Astrocyte (in vitro differentiated cells and primary cell): ENCODE results near the gene CD27. TPM values are rescaled to one million over a fixed set of nuclear protein-coding genes. Genes with fewer than 3 reads are reported as not detected.

Experiments used
- DNase-seq: peaks from one replicate; pipeline ENCODE4 v3.0.0-alpha.2; 2010; ENCODE audit warnings: low read depth
- FAIRE-seq: peaks from 2 replicates; lab custom pipeline; 2011; peaks lifted over from hg19 to GRCh38; lab: Jason Lieb, UNC
- H2AFZ ChIP-seq: 2 replicates; pipeline ENCODE4 v1.6.0; 2012; ENCODE audit warnings: low read depth, low read length, inconsistent platforms
- H3K27ac ChIP-seq: 2 replicates; pipeline ENCODE4 v1.5.1; 2011; ENCODE audit warnings: low read depth, low read length, inconsistent platforms
- H3K27me3 ChIP-seq: 2 replicates; pipeline ENCODE4 v1.6.0; 2011; ENCODE audit warnings: low read length, inconsistent platforms; ENCODE audit not compliant: insufficient read depth
- H3K36me3 ChIP-seq: 2 replicates; pipeline ENCODE4 v1.5.1; 2011; ENCODE audit warnings: low read length, inconsistent platforms; ENCODE audit not compliant: insufficient read depth
- H3K4me1 ChIP-seq: 2 replicates; pipeline ENCODE4 v1.5.1; 2011; ENCODE audit warnings: low read length, inconsistent platforms; ENCODE audit not compliant: insufficient read depth
- H3K4me2 ChIP-seq: 2 replicates; pipeline ENCODE4 v1.6.0; 2012; ENCODE audit warnings: low read length, inconsistent platforms
- H3K4me3 ChIP-seq: 2 replicates; pipeline ENCODE4 v1.5.1; 2011; ENCODE audit warnings: low read depth, mild to moderate bottlenecking, low read length, inconsistent platforms; ENCODE audit not compliant: insufficient read depth
- H3K79me2 ChIP-seq: 2 replicates; pipeline ENCODE4 v1.6.0; 2012; ENCODE audit warnings: mild to moderate bottlenecking, low read length, inconsistent platforms; ENCODE audit not compliant: insufficient read depth
- H3K9ac ChIP-seq: 2 replicates; pipeline ENCODE4 v1.6.0; 2012; ENCODE audit warnings: mild to moderate bottlenecking, low read length, inconsistent platforms
- H3K9me3 ChIP-seq: 2 replicates; pipeline ENCODE4 v1.5.1; 2012; ENCODE audit warnings: low read depth, mild to moderate bottlenecking, low read length, inconsistent platforms; ENCODE audit not compliant: insufficient read depth
- H4K20me1 ChIP-seq: 2 replicates; pipeline ENCODE4 v1.6.0; 2012; ENCODE audit warnings: low read length, inconsistent platforms; ENCODE audit not compliant: insufficient read depth
- H3K27ac Mint-ChIP-seq: one replicate; pipeline ENCODE4 v1.8.0; 2021; ENCODE audit warnings: mild to moderate bottlenecking, mixed read lengths; ENCODE audit not compliant: unreplicated experiment
- H3K27me3 Mint-ChIP-seq: one replicate; pipeline ENCODE4 v1.8.0; 2021; ENCODE audit warnings: low read depth, mixed read lengths; ENCODE audit not compliant: unreplicated experiment
- H3K36me3 Mint-ChIP-seq: one replicate; pipeline ENCODE4 v1.8.0; 2021; ENCODE audit warnings: low read depth, mixed read lengths; ENCODE audit not compliant: unreplicated experiment
- H3K4me1 Mint-ChIP-seq: one replicate; pipeline ENCODE4 v1.8.0; 2021; ENCODE audit warnings: low read depth, mixed read lengths; ENCODE audit not compliant: unreplicated experiment
- H3K4me3 Mint-ChIP-seq: one replicate; pipeline ENCODE4 v1.8.0; 2021; ENCODE audit warnings: mild to moderate bottlenecking, moderate library complexity, mixed read lengths; ENCODE audit not compliant: unreplicated experiment
- H3K9me3 Mint-ChIP-seq: one replicate; pipeline ENCODE4 v1.8.0; 2021; ENCODE audit warnings: mild to moderate bottlenecking, mixed read lengths; ENCODE audit not compliant: unreplicated experiment
- CTCF ChIP-seq: IDR thresholded peaks from 2 replicates; pipeline ENCODE4 v1.5.1; 2011; ENCODE audit warnings: low read depth, mild to moderate bottlenecking, inconsistent platforms, low read length, moderate library complexity; ENCODE audit not compliant: insufficient read depth
- EZH2 ChIP-seq: IDR thresholded peaks from 2 replicates; pipeline ENCODE4 v1.6.1; 2012; ENCODE audit warnings: mild to moderate bottlenecking, low read length, inconsistent platforms; ENCODE audit not compliant: insufficient read depth
- total RNA-seq: library from RNA; stranded (reverse); gene quantifications from 2 replicates; pipeline ENCODE4 v1.2.1, GENCODE V29; 2021

Gene CD27
- total RNA-seq, 1 donor from 2014 or later = not detected

DNA sequence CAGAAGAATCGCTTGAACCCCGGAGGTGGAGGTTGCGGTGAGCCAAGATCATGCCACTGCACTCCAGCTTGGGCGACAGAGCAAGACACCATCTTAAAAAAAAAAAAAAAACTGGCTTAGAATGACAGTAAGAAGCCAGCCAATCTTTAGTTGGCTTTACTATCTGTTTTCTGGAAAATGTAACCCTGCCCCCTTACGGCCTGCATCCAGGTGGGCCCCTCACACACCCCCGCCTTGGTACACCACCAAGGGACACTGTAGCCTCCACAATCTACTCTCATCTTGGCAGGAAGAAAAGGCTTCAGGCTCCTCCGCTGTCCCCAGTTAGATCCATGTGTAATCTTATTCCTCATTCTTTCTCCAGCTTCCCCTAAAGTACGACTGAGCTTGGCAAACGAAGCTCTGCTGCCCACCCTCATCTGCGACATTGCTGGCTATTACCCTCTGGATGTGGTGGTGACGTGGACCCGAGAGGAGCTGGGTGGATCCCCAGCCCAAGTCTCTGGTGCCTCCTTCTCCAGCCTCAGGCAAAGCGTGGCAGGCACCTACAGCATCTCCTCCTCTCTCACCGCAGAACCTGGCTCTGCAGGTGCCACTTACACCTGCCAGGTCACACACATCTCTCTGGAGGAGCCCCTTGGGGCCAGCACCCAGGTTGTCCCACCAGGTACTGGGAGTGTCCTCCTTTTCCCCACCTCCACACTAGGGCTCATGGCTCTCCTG, 13.7 kb downstream of the CD27 start:
- H4K20me1 ChIP-seq = no peaks in the 10 kb centered on the region
- no peak overlapping the region for H3K9ac ChIP-seq
- H3K4me1 ChIP-seq = no peaks in the 10 kb centered on the region
- no peaks in the 10 kb centered on the region for H3K27me3 Mint-ChIP-seq
- H3K27ac ChIP-seq = no peak overlapping the region
- H3K36me3 Mint-ChIP-seq = peaks cover 31% of the 10 kb centered on the region
- TF ChIP-seq CTCF (no peak), EZH2 (no peak)
- no peaks in the 10 kb centered on the region for H3K79me2 ChIP-seq
- no peak overlapping the region for H3K4me3 Mint-ChIP-seq
- H3K4me1 Mint-ChIP-seq = no peaks in the 10 kb centered on the region
- H3K4me2 ChIP-seq = no peak overlapping the region
- no peaks in the 10 kb centered on the region for H3K9me3 Mint-ChIP-seq
- H2AFZ ChIP-seq = no peak overlapping the region
- no peaks in the 10 kb centered on the region for H3K9me3 ChIP-seq
- no peaks in the 10 kb centered on the region for H3K27me3 ChIP-seq
- FAIRE-seq = no peak
- H3K27ac Mint-ChIP-seq = no peak overlapping the region
- no peak overlapping the region for H3K4me3 ChIP-seq
- no peak for DNase-seq
- H3K36me3 ChIP-seq = peaks cover 6% of the 10 kb centered on the region

DNA sequence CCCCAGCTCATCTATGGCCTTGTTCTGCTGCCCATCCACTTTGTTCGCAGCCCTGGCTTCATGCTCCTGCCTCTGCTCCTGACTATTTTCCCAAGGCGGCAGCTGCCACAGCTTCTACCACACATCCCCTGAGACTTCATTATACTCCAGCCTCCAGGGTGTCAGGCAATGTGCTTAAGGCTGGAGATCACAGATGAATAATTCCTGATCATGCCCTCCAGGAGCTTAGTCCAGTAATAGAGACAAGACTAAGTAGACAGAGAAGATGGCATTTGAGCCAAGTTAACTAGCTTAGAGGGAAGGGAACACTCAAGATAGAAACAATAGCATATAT, 14.2 kb downstream of the CD27 start:
- Histone ChIP-seq H3K4me3 (no peak overlapping the region), H3K27me3 (no peaks in the 10 kb centered on the region), H3K27ac (no peak overlapping the region), H3K79me2 (no peaks in the 10 kb centered on the region), H3K9ac (no peak overlapping the region), H3K9me3 (no peaks in the 10 kb centered on the region), H2AFZ (no peak overlapping the region), H3K36me3 (peaks cover 11% of the 10 kb centered on the region), H3K4me2 (no peak overlapping the region), H3K4me1 (no peaks in the 10 kb centered on the region), H4K20me1 (no peaks in the 10 kb centered on the region)
- Mint-ChIP-seq H3K9me3 (no peaks in the 10 kb centered on the region), H3K27me3 (no peaks in the 10 kb centered on the region), H3K4me1 (no peaks in the 10 kb centered on the region), H3K4me3 (no peak overlapping the region), H3K36me3 (peaks cover 29% of the 10 kb centered on the region), H3K27ac (no peak overlapping the region)
- TF ChIP-seq CTCF (no peak), EZH2 (no peak)
- FAIRE-seq (peak; percentile 9), DNase-seq (no peak)

- peak overlapping the region; percentile 26 for H3K27ac Mint-ChIP-seq
- H3K4me1 ChIP-seq = no peaks in the 10 kb centered on the region
- no peak for FAIRE-seq
These were observed 16.1 kb downstream of the CD27 start for GRCh38 chr12:6460751-6461371.

More at GRCh38 chr12:6460751-6461371, 16.1 kb downstream of the CD27 start:
- no peaks in the 10 kb centered on the region for H3K27me3 ChIP-seq
- Mint-ChIP-seq H3K36me3 (peaks cover 37% of the 10 kb centered on the region), H3K4me1 (no peaks in the 10 kb centered on the region), H3K4me3 (no peak overlapping the region), H3K27me3 (no peaks in the 10 kb centered on the region), H3K9me3 (no peaks in the 10 kb centered on the region)
- no peak overlapping the region for H2AFZ ChIP-seq
- no peak overlapping the region for H3K4me3 ChIP-seq
- H3K27ac ChIP-seq = no peak overlapping the region
- no peak overlapping the region for H3K4me2 ChIP-seq
- no peak for TF ChIP-seq CTCF
- TF ChIP-seq EZH2 = no peak
- H3K79me2 ChIP-seq = no peaks in the 10 kb centered on the region
- no peak overlapping the region for H3K9ac ChIP-seq
- peaks cover 22% of the 10 kb centered on the region for H3K36me3 ChIP-seq
- peaks cover 7% of the 10 kb centered on the region for H4K20me1 ChIP-seq
- no peak for DNase-seq
- no peaks in the 10 kb centered on the region for H3K9me3 ChIP-seq
